Astrocyte of the hippocampus (primary cell): ENCODE results near the gene ADRA1B.

Experiments
- DNase-seq: peaks from one replicate; pipeline ENCODE4 v3.0.0; 2011; ENCODE audit warnings: low read depth, low spot score

The ADRA1B gene

DNA sequence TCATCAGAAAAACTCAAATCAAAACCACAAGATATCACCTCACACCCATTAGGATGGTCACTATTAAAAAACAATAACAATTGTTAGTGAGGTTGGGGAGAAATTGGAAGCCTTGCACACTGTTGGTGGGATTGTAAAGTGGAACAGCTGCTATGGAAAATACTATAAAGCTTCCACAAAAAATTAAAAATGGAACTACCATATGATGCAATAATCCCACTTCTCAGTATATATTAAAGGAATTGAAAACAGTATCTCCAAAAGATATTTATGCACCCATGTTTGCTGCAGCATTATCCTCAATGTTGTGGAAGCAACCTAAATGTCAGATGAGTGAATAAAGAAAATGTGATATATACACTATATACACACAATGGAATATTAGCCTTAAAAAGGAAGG lies 14.5 kb upstream of the ADRA1B start:
- DNase-seq = no peak

DNA sequence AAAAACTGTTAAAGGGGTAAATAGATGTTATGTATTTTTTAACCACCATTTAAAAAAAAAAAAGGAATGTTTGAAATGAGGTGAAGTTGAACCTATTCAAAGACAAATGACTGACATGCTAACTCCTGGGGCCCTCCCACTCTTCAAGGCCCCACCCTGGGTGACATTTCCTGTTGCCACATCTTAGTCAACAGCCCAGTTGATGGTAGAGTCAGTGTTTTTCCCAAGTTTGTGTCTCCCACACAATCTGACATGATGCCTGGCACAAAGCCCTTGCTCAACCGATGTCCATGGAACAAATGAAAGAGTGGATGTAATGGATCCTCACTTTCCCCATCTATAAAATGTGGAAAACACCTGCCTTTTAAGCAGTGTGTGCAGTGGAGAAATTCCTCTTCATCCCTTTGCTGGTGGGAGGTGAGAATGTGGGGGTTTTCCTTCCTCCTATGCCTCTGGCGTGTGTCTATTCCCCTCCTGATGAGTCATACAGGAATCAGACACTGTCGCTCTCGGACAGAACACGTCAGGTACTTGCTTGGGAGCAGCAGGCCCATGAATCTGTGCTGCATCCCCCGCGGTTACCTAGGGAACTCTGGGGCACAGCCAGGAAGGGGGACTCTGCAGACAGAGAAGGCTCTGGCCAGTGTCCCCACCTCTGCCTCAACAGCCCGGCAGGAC lies 13.7 kb upstream of the ADRA1B start:
- peak; percentile 68 for DNase-seq

DNA sequence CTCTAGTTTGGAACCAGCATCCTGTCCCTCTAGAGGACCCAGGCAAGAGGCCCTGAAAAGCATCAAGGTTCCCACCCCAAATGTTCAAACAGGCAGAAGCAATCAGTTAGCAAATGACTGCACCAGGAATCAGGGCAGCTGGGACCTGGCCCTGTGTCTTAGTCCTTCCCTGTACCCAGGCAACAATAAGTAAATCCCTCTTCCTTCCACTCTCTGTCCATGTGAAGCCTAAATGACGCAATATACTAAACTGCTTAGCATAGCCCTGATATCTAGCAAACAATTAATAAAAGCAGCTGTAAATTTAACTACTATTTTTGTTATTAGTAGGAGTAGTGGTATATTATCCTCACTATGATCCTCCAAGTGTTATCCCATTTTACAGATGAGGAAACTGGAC lies 13.2 kb upstream of the ADRA1B start:
- DNase-seq = no peak

DNA sequence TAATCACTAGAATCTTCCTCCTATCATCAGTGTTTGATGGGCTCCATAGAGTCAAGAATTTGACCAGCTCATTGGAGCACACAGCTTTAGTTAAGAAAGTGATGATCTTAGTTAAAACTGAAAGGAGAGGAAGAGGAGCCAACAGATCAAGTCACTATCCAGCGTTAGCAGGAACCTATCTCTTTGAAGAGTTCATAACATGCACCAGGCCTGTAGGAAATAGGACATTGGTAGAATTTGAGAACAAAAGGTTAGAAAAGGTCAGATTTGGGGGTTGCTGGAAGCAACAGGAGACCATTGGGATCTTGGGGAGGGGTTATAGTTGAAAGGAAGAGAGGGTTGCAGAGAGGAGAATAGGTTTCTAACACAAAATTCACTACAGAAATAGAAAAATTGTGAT lies 11.4 kb upstream of the ADRA1B start:
- no peak for DNase-seq

DNA sequence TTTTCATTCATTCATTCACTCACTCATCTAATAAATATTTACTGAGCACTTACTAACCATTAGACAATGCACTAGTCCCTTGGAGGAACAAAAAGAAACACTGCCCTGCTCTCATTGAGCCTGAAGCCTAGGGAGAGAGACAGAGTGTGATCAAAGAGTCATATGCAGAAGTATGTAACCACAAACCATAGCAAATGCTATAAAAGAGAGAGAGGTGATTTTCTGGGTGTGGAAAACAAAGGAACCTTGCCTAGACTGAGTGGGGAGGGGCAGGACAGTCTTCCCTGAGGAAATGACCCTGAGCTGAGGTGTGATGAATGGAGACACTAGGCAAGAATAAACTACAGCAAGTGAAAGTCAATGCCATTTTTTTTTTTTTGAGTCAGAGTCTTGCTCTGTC lies 10.8 kb upstream of the ADRA1B start:
- peak; percentile 90 for DNase-seq

DNA sequence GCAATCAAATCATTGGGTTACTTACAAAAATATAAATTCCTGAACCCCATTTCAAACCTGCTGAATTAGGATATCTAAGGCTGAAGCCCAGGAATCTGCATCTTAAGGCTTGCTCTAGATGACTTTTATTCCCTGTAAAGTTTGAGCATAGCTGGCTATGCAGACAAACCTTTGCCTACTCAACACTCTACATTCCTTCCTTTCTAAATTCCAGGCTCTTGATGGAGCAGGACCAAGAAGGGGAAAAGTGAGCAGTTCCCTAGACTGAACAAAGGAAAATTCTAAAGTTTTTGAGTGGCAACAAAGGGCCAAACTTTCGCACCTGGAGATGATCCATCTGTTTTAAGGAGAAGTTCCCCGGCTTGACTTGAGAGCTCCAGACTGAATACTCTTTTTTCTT lies 9.8 kb upstream of the ADRA1B start:
- peak; percentile 47 for DNase-seq

DNA sequence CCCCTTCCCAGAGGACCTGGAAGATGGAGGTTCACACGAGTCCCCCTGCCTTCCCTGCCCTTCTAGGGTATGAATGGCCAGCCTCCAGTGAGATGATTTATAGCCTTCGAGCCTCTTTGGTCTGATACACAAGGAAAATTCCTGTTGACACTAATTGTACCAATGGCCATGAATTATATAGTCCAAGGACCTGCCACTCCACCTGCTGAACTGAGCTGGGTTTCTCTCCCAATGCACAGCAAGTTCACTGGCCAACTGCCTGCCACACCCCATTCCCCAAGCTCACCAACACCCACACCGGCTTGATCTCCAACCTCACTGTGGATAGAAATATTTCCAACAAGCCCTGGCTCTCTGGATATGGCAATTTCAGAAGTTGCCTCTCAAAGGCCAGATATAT lies 9.3 kb upstream of the ADRA1B start:
- DNase-seq = peak; percentile 47

DNA sequence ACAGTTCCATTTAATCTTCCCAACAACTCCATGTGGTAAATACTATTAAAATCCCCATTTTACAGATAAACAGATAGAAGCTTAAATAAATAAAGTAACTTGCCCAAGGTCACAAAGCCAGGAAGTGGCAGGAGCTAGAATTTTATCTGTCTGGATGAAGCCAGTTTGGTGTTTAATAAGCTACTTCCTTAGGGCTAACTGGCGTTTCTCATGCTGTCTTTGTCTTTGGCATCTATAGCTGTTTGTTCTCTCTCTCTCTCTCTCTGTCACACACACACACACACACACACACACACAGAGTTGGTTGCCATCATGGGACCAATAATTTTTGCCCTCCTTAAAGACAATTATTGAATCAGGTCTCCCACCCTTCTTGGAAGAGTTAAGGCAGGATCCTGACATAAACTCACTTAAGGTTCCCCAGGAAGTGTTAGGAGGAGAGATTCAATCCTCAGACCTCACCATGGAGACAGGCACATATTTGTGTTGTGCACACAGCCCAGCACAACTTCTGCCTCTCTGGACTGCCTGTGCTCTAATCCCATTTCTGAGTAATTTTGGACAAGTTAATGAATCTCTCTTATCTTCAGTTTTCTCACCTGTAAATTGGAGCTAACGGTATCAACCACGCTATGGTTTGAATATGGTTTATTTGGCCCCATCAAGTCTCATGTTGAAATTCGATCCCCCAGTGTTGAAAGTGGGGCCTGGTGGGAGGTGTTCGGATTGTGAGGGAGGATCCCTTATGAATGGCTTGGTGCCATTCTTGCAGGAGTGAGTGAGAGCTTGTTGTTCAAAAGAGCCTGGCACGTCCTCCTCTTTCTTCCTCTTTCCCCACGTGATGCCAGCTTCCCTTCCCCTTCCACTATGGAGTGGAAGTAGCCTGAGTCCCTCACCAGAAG lies 8.3 kb upstream of the ADRA1B start:
- peak; percentile 20 for DNase-seq

DNA sequence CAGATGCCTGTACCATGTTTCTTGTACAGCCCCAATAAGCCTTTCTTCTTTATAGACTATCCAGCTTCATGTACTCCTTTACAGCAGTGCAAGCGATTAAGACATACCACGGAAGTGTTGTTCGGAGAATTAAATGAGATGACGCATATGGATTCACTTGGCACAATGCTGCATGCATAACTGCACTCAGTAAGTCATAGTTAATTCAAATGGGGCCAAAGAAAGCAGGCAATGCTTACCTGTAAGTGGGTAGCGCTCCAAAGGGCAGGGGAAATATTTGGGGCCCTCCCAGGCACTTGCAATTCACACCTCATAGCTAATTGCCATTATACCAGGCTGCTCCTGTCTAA lies 7.7 kb upstream of the ADRA1B start:
- peak; percentile 73 for DNase-seq

DNA sequence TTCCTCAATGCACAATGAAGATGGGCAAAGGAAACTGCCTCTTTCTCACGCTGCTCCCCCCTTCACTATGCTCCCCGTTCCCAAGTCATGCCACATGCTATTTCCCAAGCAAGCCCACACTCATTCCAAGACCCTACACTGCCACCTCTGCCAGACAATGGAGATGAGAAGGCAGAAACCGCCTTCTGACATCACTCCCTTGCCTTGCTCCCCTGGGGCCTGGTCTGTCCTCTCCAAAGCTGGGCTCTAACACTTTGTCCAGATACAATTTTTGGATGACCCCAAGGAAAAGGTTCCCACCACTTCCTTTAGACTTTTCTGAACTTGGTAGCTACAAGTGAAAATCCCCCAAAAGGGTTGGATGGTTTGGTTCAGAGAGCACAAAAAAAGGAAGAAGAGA lies 7.2 kb upstream of the ADRA1B start:
- no peak for DNase-seq

DNA sequence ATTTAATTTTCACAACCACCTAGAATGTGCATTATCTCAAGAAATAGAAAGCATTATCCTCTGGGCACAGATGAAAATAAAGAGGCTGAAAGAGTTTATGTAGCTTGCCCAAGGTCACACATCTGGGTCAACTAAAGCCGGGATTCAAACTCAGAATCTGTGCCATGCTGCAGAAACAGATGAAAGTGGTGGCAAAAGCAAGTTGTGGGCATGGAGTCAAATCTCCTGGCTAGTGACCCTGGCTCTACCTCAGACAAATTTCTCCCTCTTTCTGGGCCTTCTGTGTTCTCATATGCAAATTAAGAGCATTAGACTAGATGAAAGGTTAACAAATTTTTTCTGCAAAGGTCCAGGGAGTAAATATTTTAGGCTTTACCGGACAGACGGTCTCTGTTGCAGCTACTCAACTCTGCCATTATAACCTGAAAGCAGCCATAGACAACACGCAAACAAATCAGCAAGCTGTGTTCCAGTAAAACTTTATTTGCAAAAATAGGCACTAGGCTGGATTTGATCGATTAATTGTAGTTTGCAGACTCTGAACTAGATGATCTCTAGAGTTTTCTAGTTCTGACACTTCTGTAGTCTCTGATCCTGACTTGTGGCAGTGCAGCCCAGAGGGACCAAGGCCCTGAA lies 6.0 kb upstream of the ADRA1B start:
- DNase-seq = no peak

DNA sequence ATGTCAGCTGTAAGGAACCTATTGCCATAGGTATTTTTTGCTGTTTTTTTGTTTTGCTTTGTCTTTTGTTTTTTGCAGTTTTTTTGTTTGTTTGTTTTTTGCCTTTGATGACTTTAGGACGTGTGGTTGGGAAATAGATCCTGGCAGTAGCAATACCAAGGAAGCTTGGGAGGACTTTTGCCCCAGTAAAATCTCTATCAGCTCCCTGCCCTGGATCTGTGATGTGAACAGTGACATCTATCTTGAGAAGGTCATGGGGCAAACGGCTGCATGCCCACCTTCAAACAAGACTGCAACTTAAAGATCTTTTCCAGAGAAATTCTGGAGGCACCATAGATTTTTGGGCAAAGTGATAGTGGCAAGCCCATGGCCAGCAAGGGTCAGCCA lies 5.4 kb upstream of the ADRA1B start:
- no peak for DNase-seq

DNA sequence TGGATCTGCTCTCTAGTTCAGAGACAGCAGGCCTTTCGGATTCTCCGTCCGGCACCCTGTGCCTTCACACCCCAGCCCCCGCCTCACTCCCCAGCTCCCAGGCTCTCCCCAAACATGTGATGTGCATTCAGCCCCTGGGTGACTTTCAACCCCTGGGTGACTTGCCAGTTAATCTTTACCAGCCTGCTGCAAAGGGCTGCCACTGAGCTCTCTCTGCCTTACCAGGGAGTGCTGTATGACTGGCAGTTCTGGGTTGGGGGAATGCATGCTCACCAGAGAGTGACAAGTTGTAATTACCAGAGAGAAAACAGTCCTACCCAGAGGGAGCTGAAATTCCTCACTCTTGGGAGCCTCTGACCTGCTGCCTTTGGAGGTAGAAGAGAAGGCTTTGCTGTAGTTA lies 4.9 kb upstream of the ADRA1B start:
- DNase-seq = peak; percentile 54

DNA sequence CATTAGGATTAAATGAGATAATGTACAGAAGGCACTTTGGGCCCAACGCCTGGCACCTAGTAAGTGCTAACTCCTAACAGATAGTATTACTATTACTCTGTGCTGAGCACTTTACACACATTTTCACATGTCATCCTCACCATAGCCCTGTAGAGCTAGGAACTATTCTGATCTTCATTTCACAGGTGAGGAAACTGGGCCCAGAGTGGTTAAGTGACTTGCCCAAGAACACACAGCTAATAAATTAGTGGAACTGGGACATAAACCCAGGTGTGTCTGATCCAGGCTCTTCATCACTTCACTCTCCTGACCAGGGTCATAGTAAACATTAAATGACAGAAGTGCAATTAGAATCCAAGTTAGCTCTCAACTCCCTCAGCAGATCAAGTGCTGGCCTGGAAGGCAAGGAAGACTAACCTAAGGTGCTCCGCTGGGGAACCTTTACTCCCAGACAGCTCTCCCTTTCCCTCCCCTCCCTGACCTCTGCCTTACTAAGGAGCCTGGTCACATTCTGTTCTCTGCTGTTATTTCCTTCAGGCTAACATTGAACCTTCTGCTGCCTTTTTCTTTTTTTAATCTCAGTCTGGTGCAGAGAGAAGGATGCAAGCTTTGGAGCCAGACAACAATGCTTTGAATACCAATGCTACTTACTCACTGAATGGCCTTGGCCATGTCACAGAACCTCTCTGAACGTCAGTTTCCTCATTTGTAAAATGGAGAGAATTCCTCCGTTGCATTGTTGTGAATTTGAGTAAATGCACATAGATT lies 4.1 kb upstream of the ADRA1B start:
- peak; percentile 81 for DNase-seq

DNA sequence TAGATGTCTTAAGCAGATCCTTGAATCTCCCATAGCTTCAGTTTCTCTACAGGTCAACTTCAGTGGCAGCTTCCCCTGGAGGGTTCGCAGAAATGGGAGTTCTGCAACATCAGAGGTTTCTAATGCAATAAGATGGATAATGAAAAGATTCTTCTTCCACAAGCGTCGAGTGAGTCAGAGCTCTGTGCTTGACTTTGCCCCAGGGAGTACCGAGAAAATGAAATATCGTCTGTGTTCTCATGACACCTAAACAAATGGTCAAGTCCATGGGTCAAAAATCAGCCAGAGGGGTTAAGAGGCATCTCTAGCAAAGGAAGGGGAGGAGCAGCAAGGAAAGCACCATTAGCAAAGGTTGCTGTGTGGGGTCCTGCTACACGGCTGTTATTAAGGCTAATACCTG lies 3.2 kb upstream of the ADRA1B start:
- DNase-seq = peak; percentile 57

DNA sequence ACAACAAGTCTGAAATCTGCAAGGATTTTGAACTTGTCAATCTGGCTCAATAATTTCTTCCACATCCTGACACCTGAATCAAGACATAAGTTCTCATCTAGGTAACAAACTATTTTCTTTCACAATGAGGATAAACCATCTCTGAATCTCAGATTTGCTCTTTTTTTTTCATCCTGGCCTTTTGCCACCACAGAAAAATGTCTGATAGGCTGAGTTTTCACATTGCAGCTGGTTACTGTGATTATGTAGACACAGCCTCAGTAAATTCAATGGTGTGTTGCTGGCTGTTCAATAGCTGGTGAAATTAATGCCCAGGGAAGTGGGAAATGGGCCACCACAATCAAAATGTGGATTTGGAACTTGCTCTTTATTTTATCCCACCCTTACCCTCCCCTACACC lies 2.8 kb upstream of the ADRA1B start:
- DNase-seq = no peak

DNA sequence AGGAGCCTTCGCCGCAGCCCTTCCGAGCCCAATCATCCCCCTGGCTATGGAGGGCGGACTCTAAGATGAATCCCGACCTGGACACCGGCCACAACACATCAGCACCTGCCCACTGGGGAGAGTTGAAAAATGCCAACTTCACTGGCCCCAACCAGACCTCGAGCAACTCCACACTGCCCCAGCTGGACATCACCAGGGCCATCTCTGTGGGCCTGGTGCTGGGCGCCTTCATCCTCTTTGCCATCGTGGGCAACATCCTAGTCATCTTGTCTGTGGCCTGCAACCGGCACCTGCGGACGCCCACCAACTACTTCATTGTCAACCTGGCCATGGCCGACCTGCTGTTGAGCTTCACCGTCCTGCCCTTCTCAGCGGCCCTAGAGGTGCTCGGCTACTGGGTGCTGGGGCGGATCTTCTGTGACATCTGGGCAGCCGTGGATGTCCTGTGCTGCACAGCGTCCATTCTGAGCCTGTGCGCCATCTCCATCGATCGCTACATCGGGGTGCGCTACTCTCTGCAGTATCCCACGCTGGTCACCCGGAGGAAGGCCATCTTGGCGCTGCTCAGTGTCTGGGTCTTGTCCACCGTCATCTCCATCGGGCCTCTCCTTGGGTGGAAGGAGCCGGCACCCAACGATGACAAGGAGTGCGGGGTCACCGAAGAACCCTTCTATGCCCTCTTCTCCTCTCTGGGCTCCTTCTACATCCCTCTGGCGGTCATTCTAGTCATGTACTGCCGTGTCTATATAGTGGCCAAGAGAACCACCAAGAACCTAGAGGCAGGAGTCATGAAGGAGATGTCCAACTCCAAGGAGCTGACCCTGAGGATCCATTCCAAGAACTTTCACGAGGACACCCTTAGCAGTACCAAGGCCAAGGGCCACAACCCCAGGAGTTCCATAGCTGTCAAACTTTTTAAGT lies 819 bp downstream of the ADRA1B start:
- no peak for DNase-seq

DNA sequence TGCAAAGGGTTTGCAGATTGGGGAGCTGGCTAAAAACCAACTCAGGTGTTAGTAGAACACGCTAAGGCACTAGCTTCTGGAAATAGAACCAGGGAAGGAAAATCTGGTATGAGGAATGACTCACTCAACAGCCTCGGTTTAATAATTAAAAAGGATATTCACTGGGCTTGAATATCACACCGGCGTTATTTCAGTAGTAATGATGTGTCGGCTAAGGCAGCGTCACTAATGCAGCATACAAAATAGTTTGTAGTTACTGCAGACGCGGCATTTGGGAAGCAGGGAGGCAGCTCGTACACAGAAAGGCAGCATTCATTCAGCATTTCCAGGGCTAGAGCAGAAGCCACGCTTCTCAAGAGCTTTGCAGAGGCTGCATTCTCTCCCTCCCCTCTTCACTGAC lies 1.7 kb downstream of the ADRA1B start:
- no peak for DNase-seq

DNA sequence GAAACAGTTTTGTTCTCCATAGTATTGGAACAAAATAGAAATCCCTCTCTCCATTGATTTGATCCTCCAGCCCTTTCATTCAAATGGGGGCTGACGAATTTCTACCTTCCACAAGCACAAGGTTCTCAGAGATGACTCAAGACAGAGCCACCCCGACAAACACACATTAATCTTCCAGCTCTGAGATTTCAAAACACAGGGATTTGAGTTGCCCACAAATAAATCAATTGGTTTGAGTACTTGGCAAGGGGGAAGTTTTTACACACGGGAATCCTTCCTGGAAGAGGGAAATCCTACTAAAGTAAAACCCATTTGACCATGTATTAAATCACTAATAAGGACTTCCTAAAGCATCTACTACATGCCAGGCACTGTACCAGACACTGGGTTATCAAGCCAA lies 5.4 kb downstream of the ADRA1B start:
- no peak for DNase-seq

DNA sequence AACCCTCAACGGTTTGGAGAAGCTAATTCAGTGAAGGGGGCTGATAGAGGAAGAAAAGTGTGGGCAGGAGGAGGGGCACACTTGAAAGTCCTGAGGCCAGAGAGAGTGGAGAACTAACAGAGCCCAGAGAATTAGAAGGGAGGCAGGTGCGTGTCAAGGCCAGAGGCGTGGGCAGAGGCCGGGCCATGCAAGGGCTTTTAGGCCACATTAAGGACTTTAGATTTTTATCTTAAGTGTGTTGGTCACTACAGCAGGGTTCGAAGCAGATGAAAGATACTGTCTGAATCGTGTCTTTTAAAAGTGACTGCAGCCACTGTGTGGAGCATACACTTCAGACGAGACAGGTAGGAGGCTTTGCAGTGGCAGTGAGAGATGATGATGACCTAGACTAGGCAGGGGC lies 6.7 kb downstream of the ADRA1B start:
- no peak for DNase-seq
